Testis (tissue), 2 donors: ENCODE results near the gene METTL23.

ENCODE experiments used
- CTCF ChIP-seq, 3 experiments: fragments of 450-650 bp in 2 of 3; fragments of 200-600 bp in 1 of 3; sonication (generic) in 1 of 3; IDR thresholded peaks; one replicate each; pipeline ENCODE4 v1.5.1; 2016 to 2019; ENCODE audit warnings: antibody characterized with exemption in 3 of 3, mild to moderate bottlenecking in 2 of 3, moderate library complexity in 1 of 3
- POLR2A ChIP-seq: fragments of 450-650 bp; IDR thresholded peaks from one replicate; pipeline ENCODE4 v1.6.1; 2017; ENCODE audit warnings: antibody characterized with exemption, mild to moderate bottlenecking, moderate library complexity

- no peak for TF ChIP-seq POLR2A
- no peak for TF ChIP-seq CTCF (IDR thresholded peaks at IDR 0.05)
These were observed 41.3 kb upstream of the METTL23 start for GRCh38 chr17:76685366-76685765.
